ENCODE measurements around the gene SMIM41.
A peak's percentile ranks its signal among the peaks of the same experiment; 100 is the strongest.

Gene SMIM41

DNA sequence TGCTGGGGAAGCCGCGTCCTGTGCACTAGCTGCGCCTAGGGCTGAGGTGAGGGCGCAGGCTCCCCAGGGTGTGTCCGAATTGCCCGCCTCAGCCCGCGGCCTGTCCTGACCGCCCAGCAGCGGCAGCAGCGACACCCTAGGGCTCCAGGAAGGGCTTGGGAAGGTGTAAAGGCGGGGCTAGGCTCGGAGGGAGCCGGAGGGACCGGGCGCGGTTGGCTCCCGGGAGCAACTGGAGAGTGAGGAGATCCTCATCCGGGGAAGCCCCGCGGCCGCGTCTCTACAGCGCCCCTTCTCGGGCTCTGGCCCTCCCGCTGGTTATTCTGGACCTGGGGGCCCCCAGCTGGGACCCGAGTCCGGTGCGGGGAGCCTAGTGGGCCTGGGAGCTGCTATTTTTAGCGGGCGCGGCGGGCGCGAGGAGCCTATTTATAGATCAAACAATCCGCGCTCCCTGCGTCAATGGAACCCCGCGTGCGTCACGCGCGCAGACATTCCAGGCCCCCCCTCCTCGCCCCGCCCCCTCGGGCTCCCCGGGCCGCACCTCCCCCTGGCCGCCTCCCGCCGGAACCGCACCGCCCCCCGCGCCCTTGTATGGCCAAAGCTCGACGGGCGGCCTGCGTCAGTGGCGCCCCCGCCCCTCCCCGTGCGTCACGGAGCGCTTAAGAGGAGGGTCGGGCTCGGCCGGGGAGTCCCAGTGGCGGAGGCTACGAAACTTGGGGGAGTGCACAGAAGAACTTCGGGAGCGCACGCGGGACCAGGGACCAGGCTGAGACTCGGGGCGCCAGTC, 28.6 kb upstream of the SMIM41 start, which contains the start of gene NR4A1:
TSS of gene NR4A1 (plus strand) at position 685 of the 784 bp plus-strand sequence. CDS start 2,887 bp downstream, outside the sequence.
- peak; percentile 97 to 100 for DNase-seq (ENCODE audit: low read depth in 2 of 2)

DNA sequence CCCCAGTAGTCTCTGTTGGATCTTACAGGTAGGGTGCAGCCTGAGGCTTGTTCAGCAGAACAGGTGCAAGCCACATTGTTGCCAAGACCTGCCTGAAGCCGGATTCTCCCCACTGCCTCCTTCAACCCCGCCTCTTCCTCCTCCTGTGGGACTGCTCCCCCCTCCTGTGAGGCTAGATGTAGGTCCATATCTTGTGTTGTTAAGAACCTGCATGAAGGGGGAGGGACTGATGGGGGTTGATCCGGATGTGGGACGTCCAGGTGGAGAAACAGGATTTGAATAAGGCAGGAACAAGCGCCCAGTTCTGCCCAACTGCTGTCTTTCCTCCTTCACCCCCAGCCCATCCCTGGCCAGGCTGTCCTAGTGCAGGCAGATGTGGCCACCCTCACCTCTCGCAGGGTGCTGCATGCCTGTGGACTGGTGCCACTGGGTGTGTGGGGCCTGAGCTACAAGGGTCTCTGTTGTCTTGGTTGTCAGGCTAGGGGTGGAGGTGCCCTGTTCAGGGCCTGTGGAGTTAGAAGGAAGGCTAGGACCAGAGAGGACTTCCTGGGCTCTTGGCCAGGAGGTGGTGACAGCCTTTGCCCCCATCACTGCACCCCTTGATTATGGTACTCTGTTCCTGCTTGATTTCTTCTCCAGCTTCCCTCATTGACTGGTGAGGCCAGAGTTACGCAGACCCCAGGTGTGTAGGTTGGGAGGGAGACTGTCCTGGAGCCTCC, 26.9 kb upstream of the SMIM41 start:
- no peak for DNase-seq (ENCODE audit: low read depth in 2 of 2)

DNA sequence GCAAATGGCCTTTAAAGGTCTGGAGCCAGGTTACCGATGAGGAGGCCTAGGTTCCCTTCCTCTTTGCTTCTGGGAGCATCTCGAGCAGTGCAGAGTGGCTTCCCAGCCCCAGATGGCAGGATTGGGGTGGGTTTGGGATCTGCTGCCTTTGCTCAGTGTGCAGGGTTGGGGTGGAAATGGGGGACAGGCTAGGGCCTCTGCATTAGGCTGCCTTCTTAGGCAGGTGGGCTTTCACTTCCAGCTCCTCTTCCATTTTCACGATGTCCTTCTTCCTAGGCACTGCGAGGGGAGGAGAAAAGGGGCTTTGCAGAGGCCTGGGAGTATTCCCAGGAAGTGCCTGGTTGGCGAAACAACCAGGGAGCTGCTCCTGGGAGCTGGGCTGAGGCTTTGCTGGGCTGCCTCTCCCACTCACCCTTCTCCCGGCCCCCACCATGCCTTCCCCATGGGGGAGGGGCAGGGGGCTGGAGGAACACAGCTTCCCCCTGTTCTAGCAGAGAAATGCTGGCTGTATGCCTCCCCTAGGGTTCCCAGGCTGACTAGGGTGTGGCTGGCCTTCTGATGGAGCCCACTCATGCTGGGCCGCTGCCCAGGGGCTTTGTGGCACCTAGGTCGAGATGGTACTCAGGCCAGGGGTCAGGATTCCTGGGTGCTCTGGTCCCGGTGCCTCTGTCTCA, 25.8 kb upstream of the SMIM41 start:
- no peak for DNase-seq (ENCODE audit: low read depth in 2 of 2)

DNA sequence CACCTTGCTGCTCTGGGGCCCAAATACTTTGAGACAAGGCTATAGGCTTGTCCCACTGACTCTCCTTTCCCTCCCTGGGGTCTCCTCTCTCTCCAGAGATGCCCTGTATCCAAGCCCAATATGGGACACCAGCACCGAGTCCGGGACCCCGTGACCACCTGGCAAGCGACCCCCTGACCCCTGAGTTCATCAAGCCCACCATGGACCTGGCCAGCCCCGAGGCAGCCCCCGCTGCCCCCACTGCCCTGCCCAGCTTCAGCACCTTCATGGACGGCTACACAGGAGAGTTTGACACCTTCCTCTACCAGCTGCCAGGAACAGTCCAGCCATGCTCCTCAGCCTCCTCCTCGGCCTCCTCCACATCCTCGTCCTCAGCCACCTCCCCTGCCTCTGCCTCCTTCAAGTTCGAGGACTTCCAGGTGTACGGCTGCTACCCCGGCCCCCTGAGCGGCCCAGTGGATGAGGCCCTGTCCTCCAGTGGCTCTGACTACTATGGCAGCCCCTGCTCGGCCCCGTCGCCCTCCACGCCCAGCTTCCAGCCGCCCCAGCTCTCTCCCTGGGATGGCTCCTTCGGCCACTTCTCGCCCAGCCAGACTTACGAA, 25.2 kb upstream of the SMIM41 start:
- no peak for DNase-seq (ENCODE audit: low read depth in 2 of 2)

DNA sequence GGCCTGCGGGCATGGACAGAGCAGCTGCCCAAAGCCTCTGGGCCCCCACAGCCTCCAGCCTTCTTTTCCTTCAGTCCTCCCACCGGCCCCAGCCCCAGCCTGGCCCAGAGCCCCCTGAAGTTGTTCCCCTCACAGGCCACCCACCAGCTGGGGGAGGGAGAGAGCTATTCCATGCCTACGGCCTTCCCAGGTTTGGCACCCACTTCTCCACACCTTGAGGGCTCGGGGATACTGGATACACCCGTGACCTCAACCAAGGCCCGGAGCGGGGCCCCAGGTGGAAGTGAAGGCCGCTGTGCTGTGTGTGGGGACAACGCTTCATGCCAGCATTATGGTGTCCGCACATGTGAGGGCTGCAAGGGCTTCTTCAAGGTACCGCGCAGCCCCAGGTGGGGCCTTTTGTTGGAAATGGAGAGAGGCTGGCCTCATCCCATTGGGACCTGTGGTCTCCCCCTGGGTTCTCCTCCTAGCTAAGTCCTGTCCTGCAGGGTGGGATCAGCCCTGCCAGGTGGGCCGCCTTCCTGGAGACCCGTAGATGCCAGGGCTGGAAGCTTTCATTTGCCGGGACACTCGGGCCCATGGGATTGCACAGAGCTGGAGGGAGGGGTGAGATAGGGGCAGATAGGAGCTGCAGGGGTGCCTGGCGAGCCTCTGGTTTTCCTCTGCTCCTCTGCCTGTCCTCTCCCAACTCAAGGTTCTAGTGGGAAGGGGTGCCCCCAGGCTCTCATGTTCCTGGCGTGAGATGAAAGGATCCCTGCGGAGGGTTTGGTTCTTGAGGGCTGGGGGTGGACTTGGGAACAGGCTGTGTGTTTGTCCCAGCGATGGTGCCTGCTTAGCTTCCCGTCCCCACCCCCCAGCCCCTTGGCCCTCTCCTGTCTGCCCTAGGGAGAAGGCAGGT, 24.4 kb upstream of the SMIM41 start:
- DNase-seq (ENCODE audit: low read depth in 2 of 2): no peak

DNA sequence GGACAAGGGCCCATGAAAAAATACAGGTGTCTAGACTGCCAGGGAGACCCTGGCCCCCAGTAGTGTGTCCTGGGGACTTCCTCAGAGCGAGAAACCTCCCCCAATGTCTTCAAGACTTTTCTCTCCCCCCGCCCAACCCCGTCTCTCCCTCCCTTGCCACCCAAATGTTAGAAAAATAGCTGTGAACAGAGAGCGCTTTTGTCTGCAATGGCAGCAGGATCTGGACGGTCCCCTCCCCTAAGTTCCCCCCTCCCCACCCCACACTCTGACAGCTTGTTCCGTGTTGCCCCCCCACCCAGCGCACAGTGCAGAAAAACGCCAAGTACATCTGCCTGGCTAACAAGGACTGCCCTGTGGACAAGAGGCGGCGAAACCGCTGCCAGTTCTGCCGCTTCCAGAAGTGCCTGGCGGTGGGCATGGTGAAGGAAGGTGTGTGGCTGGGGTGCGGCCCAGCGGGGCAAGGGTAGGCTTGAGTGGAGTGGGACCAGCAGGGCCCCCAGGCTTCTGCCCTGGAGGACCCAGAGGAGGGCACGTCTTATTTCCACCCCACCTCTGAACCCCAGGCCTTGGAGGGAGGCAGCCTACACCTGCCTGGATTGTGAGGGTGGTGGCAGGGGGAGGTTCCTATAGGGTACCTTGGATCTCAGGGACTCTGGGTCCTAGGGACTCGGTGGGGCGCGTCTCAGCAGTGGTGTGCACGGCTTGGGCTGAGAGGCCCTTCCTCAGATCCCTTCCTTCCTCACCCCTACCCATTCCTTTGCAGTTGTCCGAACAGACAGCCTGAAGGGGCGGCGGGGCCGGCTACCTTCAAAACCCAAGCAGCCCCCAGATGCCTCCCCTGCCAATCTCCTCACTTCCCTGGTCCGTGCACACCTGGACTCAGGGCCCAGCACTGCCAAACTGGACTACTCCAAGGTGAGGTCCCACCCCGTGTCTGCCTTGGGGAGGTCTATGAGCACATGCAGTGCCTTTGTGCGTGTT, 23.5 kb upstream of the SMIM41 start:
- no peak for DNase-seq (ENCODE audit: low read depth in 2 of 2)

DNA sequence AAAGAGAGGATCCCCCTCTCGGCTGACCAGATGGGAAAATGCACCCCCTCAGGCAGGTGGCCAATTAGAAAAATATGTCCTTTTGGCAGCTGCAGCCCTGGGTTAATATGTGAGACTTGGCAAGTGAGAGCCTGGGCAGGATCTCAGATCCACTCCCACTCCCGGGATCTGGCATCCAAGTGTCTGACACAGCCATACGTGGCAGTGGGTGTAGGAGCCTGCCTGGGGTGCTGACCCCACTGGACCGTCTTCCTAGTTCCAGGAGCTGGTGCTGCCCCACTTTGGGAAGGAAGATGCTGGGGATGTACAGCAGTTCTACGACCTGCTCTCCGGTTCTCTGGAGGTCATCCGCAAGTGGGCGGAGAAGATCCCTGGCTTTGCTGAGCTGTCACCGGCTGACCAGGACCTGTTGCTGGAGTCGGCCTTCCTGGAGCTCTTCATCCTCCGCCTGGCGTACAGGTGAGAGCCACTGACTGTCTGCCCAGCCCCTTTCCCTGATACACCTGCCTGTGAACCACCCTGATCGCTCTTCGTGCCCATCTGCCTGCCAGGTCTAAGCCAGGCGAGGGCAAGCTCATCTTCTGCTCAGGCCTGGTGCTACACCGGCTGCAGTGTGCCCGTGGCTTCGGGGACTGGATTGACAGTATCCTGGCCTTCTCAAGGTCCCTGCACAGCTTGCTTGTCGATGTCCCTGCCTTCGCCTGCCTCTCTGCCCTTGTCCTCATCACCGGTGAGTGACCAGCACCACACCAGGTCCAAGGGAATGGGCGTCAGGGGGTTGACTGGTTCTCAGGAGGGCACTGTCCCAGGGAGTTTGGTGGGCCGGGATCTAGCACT, 22.5 kb upstream of the SMIM41 start:
- DNase-seq (ENCODE audit: low read depth in 2 of 2): no peak

DNA sequence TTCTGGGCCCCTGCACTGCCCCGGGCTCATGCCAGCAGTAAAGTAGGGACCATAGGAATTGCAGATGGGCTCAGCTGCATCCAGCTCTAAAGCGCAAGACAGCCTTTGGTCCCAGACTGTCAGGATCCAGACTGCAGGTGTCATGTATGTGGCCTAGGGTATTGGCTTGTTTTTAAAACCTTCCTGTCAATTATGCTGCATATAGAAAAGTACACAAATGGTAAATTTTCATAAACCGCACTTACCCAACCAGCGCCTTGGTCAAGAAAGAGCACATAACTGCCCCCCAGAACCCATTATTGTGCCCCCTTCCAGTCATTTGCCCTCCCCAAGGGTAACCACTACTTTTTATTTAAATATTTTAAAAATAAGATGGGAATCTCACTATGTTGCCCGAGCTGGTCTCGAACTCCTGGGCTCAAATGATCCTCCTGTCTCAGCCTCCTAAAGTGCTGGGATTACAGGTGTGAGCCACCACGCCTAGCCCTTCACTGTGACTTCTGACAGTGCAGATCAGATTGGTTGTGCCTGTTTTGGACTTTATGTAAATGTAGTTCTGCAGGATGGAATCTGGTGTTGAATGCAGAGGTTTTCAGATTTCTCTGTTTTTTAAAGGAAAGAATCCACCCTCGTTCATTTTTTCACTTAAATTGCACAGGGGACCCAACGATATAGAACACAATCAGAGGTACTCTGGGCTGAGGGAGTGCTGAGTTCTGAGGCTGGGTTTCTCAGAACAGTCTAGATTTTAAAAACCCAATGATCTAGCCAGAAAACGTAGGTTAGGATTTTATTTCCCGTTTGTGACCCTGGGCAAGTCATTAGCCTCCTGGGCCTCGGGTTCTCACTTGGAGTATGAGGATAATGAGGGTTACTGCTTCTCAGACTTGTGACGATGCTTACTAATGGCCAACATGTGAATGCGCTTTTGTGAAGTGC, 21.6 kb upstream of the SMIM41 start:
- no peak for DNase-seq (ENCODE audit: low read depth in 2 of 2)

DNA sequence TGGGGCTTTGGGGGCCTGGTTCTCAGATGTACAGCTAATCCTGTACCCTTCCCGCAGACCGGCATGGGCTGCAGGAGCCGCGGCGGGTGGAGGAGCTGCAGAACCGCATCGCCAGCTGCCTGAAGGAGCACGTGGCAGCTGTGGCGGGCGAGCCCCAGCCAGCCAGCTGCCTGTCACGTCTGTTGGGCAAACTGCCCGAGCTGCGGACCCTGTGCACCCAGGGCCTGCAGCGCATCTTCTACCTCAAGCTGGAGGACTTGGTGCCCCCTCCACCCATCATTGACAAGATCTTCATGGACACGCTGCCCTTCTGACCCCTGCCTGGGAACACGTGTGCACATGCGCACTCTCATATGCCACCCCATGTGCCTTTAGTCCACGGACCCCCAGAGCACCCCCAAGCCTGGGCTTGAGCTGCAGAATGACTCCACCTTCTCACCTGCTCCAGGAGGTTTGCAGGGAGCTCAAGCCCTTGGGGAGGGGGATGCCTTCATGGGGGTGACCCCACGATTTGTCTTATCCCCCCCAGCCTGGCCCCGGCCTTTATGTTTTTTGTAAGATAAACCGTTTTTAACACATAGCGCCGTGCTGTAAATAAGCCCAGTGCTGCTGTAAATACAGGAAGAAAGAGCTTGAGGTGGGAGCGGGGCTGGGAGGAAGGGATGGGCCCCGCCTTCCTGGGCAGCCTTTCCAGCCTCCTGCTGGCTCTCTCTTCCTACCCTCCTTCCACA, 20.7 kb upstream of the SMIM41 start:
- no peak for DNase-seq (ENCODE audit: low read depth in 2 of 2)

DNA sequence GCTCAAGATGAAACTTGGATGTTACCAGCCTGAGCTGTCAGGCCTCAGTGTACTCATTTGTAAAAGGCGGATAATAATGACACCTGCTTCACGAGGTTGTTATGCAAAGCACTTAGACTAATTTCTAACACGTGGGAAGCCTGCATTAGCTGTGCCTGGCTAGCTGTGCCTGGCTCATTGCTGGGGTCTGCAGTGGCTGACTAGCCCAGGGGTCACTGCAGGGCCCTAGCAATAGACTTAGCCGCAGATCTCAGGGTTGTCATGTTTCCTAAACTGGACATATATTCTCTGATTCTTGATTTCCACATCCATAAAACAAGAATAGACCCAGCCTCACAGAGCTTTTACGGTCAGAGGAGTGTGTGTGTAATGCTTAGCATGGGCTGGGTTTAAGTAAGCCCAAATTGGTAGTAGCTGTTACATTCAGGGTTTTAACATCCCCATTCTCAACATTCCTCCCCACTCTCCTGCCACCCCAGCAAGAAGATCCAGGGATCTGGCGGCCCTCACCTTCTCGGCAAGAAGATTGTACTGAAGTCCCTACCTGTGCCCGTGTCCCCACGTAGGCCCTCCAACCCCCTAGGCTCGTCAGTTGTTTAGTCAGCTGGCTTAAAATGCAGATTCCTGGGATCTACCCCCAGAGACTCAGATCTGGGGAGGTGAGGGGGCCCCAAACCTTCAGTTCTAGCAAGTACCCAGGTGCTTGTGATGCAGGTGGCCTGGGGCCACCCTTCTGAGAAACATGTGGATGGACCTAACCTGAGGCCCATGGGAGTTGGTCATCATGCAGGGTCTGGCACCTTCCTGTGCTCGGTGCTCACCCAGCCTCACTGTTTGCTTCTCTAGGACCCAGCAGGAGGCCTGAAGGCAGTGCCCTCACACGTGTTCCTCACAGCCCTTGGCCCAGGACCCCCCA, 19.7 kb upstream of the SMIM41 start:
- DNase-seq (ENCODE audit: low read depth in 2 of 2): no peak

DNA sequence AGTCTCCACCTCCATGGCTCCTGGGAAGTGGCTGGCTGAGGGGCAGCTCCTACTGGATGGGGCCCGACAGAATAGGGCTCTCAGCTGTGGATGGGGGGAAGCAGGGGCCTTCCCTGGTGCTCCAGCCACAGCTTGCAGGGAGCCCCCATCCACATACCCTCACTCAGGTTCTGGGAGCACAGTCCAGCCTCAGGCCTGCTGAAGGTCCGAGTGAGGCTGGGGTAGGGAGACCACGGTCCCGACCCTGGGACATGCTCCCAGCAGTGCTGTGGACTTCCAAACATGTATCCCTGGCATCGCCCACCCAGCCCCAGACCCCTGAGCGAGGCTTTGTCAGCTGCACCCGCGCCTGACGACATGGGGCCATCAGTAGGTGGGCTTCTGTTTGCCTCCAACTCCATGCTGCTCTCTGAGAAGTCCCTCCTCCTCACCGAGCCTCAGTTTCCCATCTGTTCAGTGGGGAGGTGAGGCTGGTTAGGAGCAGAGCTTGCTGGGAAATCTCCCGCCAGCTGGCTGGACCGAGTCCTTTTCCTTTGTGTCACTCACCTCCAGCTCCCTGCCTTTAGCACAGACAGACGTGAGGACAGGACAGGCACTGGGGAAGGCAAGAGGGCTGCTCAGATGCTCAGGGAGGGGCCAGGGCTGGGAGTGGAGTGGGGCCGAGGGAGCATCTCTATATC, 18.9 kb upstream of the SMIM41 start:
- DNase-seq (ENCODE audit: low read depth in 2 of 2): no peak

DNA sequence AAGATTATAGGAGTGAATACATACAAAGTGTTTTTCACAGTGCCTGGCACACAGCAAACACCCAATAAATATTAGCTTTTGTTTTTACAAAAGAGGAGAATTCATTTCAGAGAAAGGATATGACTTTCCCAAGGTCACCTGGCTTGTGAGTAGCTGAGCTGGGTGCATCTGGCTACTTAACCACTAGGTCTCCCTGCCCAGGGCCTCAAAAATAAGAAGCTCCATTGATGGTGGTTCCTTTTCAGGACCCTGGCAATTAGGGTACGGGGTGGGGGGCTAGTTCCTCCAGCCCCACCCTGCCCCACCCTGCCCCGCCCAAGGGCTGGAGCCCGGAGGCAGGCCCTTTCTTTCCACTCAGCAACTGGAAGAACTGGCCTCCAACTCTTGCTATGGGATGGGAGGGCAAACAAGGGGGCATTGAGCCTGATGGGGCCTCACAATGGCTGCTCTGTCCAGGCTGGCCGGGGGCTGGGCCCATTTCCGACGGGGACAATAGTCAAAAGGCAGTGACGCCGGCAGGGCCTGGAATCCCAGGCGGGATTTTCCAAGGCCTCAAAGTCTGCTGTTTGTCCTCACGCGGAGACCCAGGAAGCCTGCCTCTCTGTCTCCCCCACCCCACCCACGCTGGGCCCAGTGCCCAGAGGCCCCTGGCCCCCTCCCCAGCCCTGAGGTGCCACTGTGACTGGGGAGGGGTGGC, 17.9 kb upstream of the SMIM41 start:
- DNase-seq (ENCODE audit: low read depth in 2 of 2): no peak

DNA sequence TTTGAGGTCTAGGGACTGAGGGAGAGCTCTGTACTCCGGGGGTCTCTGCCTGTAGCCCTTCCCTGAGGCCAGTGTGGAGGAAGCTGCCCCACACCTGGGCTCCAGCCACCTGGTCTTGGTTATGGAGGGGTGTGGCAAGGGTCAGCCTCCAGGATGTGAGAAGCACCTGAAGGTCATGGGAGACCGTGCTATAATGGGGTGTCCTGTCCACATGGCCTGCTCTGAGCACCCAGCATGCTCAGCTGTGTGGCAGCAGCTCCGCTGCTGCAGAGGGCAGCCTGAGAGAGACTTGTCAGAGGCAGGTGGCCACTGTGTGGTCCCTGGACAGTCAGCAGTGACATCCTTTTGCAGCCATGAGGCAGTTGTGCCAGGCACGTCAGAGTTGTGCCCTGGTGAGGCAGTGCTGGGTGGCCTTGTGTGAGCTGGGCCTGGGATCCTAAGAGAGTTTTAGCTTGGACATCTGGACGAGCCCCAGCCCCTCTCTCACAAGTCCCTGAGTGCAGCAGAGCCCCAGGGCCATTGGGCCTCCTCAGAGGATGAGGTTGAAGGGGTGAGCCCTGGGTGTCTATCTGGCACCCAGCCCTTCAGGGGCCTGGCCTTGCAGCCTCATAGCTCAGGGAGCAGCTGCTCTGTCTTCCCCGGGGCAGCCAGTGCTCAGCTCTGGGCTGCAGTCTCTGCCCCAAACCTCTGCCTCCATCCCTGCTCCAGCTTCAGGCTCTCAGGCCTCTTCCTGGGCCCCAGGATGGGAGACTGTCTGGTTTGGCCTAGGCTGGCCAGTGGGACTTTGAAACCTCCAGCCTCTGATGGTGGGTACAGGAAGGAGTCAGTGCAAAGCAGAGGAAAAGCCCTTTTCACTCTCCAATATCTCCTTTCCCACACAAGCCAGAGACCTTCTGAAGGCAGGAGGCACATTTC, 17.1 kb upstream of the SMIM41 start:
- DNase-seq (ENCODE audit: low read depth in 2 of 2): no peak
